HepG2 (cell line): Measurements from ENCODE around the gene COPS6. TPM values are rescaled to one million over a fixed set of nuclear protein-coding genes. Genes with fewer than 3 reads are reported as not detected.

Source experiments
- AFF4 ChIP-seq: sonication (generic); formaldehyde crosslinking; IDR thresholded peaks from 2 replicates; pipeline ENCODE4 v1.4.0; 2020; ENCODE audit warnings: missing genetic modification reagents
- E2F2 ChIP-seq: sonication (generic); formaldehyde crosslinking; IDR thresholded peaks from 2 replicates; pipeline ENCODE4 v1.4.0; 2020; ENCODE audit warnings: missing genetic modification reagents, borderline replicate concordance
- ETV5 ChIP-seq: IDR thresholded peaks from 2 replicates; pipeline ENCODE4 v1.6.1; 2018; ENCODE audit warnings: missing biosample characterization, missing genetic modification reagents, inconsistent platforms, borderline replicate concordance
- GTF3A ChIP-seq: sonication (generic); formaldehyde crosslinking; conservative IDR thresholded peaks from 2 replicates; pipeline ENCODE4 v1.4.0; 2020; ENCODE audit warnings: mild to moderate bottlenecking, missing genetic modification reagents
- HDAC6 ChIP-seq: fragments of 200-600 bp; sonication (generic); IDR thresholded peaks from 2 replicates; pipeline ENCODE4 v1.7.0; 2017; ENCODE audit warnings: mild to moderate bottlenecking, antibody characterized with exemption, low read length, low read depth
- HOXD1 ChIP-seq: sonication (generic); formaldehyde crosslinking; IDR thresholded peaks from 2 replicates; pipeline ENCODE4 v1.5.0; 2020; ENCODE audit warnings: missing genetic modification reagents
- KLF9 ChIP-seq: IDR thresholded peaks from 2 replicates; pipeline ENCODE4 v1.6.1; 2016; ENCODE audit warnings: low read depth
- MED1 ChIP-seq: sonication (generic); formaldehyde crosslinking; IDR thresholded peaks from 2 replicates; pipeline ENCODE4 v1.4.0; 2020; ENCODE audit warnings: missing genetic modification reagents
- RNF2 ChIP-seq: fragments of 450-650 bp; conservative IDR thresholded peaks from 2 replicates; pipeline ENCODE4 v1.6.1; 2016; ENCODE audit warnings: low read depth
- SMAD3 ChIP-seq: sonication (generic); formaldehyde crosslinking; IDR thresholded peaks from 2 replicates; pipeline ENCODE4 v1.4.0; 2020; ENCODE audit warnings: missing genetic modification reagents
- SP4 ChIP-seq: sonication (generic); formaldehyde crosslinking; IDR thresholded peaks from 2 replicates; pipeline ENCODE4 v1.8.1; 2023; ENCODE audit warnings: mild to moderate bottlenecking, missing genetic modification reagents
- SRSF1 ChIP-seq: fragments of 200-400 bp; formaldehyde crosslinking; optimal IDR thresholded peaks from 2 replicates; pipeline ENCODE3; 2017; ENCODE audit warnings: mild to moderate bottlenecking, low read depth, low read length, moderate library complexity
- ZBTB7B ChIP-seq: sonication (generic); formaldehyde crosslinking; IDR thresholded peaks from 2 replicates; pipeline ENCODE4 v1.4.0; 2020; ENCODE audit warnings: missing genetic modification reagents
- ZNF382 ChIP-seq: sonication (generic); formaldehyde crosslinking; IDR thresholded peaks from 2 replicates; pipeline ENCODE4 v1.5.0; 2020; ENCODE audit warnings: missing genetic modification reagents, mild to moderate bottlenecking, borderline replicate concordance
- polyA plus RNA-seq, 8 experiments: library from polyadenylated mRNA; depleted of rRNA in 3 of 8; stranded (reverse) in 7 of 8; unstranded in 1 of 8; fragments of >200 nt; fragmentation: Illumina TruSeq in 4 of 8; extraction: Trizol in 4 of 8; gene quantifications; 2 replicates each; pipeline versions ENCODE4 v1.2.1 to v1.2.3, GENCODE V29; 2011 to 2016; ENCODE audit warnings: low read depth in 4 of 8, missing spikeins in 1 of 8, mixed read lengths in 1 of 8; ENCODE audit not compliant: insufficient read depth in 1 of 8
- total RNA-seq, 5 experiments: library from RNA; depleted of rRNA; stranded (reverse); fragments of >200 nt; fragmentation: Illumina TruSeq; extraction: Trizol; gene quantifications; 2 replicates each; pipeline ENCODE4 v1.2.3, GENCODE V29; 2016; ENCODE audit warnings: low read depth in 1 of 5
- TF ChIP-seq, protein P1 (sequence below): sonication (generic); formaldehyde crosslinking; IDR thresholded peaks from 2 replicates; pipeline ENCODE4 v1.4.0; 2020; ENCODE audit warnings: missing genetic modification reagents
- TF ChIP-seq, protein P2 (sequence below): sonication (generic); formaldehyde crosslinking; IDR thresholded peaks from 2 replicates; pipeline ENCODE4 v1.9.0; 2021; ENCODE audit warnings: missing genetic modification reagents, borderline replicate concordance
- TF ChIP-seq, protein P3 (sequence below): sonication (generic); formaldehyde crosslinking; IDR thresholded peaks from 2 replicates; pipeline ENCODE4 v1.5.0; 2020; ENCODE audit warnings: mild to moderate bottlenecking, missing genetic modification reagents

COPS6 gene
- total and polyA plus RNA-seq, 2 of the 13 experiments (the other 11 are each of a cell fraction or from before 2014, with no cell fraction given), result 33.4 to 117 TPM

DNA sequence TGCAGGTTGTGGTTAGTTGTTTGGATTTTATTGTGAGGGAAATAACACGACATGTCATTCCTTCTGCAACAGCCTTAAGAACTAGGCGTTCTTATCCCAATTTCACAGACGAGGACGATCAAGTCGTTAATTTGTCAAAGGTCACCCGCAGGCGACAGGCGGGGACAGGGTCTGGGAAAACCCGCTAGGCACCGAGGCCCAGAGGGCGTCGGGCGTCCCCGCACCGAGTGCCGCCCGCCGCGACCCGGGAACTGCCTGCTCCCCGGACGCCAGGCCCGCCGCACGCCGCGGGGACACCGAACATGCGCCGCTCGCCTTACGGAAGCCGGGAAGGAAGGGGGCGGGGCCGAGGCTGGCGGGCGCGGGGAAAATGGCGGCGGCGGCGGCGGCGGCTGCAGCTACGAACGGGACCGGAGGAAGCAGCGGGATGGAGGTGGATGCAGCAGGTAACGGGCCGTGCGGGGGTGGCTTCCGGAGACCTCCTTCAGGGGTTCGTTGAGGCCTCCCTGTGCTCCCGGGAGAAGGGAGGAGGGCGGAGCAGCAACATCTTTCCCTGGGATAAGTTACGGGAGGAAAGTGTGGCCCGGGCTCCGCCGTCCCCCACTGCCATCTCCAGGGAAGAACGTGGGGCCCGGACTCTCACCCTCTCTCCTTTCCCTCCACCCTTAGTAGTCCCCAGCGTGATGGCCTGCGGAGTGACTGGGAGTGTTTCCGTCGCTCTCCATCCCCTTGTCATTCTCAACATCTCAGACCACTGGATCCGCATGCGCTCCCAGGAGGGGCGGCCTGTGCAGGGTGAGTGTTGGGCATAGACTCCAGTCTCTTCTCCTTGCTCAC, at the start of gene COPS6 (continued):
- TF ChIP-seq SMAD3 (CRISPR knock-in tag) (no peak), ETV5 (CRISPR knock-in tag) (peak; percentile 58), GTF3A (CRISPR knock-in tag) (peak; percentile 72; the same call in 1 of the 2 replicates), HDAC6 (no peak), RNF2 (peak; percentile 99), MED1 (CRISPR knock-in tag) (peak; percentile 84), ZBTB7B (CRISPR knock-in tag) (no peak), SP4 (CRISPR knock-in tag) (peak; percentile 96), E2F2 (CRISPR knock-in tag) (0 out of 2 replicates have a peak, but pooled peaks have one; percentile 66), KLF9 (CRISPR knock-in tag) (no peak), SRSF1 (no peak), ZNF382 (CRISPR knock-in tag) (no peak), AFF4 (CRISPR knock-in tag) (0 out of 2 replicates have a peak, but pooled peaks have one; percentile 38), HOXD1 (CRISPR knock-in tag) (peak; percentile 86)
- TF ChIP-seq, protein P1, sequence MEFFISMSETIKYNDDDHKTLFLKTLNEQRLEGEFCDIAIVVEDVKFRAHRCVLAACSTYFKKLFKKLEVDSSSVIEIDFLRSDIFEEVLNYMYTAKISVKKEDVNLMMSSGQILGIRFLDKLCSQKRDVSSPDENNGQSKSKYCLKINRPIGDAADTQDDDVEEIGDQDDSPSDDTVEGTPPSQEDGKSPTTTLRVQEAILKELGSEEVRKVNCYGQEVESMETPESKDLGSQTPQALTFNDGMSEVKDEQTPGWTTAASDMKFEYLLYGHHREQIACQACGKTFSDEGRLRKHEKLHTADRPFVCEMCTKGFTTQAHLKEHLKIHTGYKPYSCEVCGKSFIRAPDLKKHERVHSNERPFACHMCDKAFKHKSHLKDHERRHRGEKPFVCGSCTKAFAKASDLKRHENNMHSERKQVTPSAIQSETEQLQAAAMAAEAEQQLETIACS (CRISPR knock-in tag), result peak; percentile 47; the same call in 1 of the 2 replicates
- TF ChIP-seq, protein P2, sequence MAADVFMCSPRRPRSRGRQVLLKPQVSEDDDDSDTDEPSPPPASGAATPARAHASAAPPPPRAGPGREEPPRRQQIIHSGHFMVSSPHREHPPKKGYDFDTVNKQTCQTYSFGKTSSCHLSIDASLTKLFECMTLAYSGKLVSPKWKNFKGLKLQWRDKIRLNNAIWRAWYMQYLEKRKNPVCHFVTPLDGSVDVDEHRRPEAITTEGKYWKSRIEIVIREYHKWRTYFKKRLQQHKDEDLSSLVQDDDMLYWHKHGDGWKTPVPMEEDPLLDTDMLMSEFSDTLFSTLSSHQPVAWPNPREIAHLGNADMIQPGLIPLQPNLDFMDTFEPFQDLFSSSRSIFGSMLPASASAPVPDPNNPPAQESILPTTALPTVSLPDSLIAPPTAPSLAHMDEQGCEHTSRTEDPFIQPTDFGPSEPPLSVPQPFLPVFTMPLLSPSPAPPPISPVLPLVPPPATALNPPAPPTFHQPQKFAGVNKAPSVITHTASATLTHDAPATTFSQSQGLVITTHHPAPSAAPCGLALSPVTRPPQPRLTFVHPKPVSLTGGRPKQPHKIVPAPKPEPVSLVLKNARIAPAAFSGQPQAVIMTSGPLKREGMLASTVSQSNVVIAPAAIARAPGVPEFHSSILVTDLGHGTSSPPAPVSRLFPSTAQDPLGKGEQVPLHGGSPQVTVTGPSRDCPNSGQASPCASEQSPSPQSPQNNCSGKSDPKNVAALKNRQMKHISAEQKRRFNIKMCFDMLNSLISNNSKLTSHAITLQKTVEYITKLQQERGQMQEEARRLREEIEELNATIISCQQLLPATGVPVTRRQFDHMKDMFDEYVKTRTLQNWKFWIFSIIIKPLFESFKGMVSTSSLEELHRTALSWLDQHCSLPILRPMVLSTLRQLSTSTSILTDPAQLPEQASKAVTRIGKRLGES (CRISPR knock-in tag), result peak; percentile 34; the same call in 1 of the 2 replicates
- TF ChIP-seq, protein P3, sequence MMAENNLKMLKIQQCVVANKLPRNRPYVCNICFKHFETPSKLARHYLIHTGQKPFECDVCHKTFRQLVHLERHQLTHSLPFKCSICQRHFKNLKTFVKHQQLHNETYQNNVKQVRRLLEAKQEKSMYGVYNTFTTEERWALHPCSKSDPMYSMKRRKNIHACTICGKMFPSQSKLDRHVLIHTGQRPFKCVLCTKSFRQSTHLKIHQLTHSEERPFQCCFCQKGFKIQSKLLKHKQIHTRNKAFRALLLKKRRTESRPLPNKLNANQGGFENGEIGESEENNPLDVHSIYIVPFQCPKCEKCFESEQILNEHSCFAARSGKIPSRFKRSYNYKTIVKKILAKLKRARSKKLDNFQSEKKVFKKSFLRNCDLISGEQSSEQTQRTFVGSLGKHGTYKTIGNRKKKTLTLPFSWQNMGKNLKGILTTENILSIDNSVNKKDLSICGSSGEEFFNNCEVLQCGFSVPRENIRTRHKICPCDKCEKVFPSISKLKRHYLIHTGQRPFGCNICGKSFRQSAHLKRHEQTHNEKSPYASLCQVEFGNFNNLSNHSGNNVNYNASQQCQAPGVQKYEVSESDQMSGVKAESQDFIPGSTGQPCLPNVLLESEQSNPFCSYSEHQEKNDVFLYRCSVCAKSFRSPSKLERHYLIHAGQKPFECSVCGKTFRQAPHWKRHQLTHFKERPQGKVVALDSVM (CRISPR knock-in tag), result no peak; the same call in 1 of the 2 replicates
